HK-2 (cell line): ENCODE data around the gene ZMYND11.

ENCODE experiments used
- DNase-seq: peaks from one replicate; pipeline ENCODE4 v3.0.0-alpha.2; 2018; ENCODE audit not compliant: unreplicated experiment

Gene ZMYND11

DNA sequence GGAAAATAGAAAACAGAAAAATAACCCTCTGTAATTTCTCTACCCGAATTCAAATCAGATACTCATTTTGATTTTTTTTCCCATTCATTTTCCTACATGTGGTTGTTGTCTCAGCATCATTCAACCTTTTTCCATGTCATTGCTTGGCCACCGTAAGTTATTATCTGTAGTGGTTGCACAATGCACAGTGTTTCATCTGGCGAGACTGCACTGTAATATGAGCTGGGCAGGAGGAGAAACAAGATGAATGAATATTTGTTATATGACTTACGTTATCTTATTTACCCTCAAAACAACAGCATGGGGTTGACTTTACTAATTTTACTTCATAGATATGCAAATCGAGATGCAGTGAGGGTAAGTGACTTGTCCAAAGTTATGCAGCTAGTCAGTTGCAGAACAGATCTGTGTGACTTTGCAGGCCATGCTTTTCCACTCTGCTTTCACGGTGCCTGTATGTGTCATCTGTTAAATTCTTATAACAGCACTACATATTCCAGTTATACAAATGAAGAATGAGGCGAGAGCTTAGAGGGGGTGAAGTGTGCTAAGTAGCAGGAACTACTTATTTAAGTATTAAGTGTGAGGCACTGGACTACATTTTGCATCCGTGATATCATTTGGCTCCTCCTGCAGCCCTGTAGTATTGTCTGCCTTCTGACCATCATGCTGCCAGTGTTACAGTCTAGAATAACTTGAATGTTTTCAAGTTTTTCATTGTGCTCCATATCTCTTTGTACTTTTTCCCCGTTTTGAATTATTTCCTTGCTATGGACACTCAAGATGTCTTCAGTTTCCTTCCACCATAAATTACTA is 56.7 kb downstream of the ZMYND11 start:
- DNase-seq: no peak

DNA sequence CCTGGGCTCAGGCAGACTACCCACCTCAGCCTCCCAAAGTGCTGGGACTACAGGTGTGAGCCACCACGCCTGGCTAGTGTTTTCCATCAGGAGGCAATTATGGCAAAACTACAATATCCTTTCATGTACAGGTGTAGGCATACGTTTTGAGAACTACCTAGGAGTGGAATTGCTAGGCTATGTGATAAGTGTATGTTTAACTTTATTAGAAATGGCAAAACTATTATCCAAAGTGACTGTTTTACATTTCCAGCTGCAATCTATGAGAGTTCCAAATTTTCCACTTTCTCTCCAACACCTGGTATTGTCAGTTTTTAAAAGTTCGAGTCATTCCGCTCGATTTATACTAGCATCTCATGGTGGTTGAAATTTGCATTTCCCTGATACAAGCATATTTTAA is 59.0 kb downstream of the ZMYND11 start:
- no peak for DNase-seq

DNA sequence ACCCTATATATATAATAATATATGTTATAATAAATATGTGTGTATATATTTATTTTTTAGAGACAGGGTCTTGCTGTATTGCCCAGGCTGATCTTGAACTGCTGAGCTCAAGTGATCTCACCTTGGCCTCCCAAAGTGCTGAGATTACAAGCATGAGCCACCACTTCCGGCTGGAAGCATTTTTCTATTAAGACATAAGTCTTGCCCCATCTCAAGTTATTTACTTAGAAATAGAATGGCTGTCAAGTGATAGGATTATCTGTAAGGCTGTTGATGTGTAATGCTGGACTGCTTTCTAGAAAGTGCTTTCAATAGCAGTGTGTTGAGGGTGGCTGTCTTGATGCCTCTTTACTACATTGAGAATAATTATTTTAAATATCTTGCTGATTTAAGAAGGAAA is 65.2 kb downstream of the ZMYND11 start:
- no peak for DNase-seq

DNA sequence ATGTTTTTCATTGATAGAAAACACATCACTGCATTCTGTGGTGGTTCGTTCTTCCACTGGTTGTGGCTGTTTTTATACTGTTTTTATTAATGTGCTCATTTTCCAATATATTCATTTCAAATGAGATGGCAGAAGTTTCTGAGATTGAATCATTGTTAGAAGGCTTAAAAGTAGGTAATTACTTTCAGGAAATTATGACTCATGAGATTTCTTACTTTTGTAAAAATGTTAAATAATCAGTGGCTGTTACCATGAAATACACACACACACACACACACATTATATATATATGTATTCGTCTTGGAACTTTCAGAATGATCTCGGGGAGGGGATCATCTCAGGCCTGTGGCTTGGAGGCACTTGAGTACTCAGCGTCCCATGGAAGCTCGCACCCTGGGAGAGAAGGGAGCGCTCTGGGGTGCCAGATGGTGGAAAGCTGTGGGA is 66.1 kb downstream of the ZMYND11 start:
- DNase-seq: no peak

DNA sequence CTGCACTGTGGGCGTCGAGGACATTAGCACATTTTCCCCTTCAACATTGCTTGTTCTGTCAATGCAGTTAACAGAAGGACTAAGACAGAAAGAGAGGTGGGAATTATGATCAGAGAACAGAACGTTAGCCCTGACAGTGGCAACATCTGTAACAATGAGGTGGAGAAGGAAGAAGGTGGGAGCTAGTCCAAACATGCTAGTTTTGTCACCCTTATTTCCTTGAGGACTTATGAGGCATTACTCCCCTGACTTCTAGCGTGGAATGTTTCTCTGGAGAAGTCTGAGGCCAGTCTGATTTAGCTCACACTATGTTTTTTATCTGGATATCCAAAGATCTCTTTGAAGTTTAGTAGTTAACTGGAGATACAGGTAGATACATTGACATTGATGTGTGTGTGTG is 73.4 kb downstream of the ZMYND11 start:
- no peak for DNase-seq

DNA sequence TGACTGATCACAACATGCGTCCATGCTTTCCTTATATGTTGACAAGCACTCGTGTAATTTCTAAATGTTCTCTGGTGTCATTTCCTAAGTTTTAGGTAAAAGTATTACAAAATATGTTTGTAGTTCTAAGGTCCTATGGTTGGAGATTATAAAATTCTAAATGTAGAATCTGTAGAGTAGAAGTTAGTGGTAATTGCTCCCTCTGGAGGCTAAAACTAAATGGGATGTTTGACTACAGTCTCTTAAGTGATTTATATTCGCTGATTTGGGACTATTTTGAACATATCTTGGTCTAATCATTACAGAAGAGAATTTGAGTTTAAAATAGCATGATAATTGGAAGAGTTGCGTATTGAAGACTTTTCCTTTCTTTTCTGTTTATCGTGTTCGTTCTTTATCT is 74.1 kb downstream of the ZMYND11 start:
- DNase-seq: no peak

DNA sequence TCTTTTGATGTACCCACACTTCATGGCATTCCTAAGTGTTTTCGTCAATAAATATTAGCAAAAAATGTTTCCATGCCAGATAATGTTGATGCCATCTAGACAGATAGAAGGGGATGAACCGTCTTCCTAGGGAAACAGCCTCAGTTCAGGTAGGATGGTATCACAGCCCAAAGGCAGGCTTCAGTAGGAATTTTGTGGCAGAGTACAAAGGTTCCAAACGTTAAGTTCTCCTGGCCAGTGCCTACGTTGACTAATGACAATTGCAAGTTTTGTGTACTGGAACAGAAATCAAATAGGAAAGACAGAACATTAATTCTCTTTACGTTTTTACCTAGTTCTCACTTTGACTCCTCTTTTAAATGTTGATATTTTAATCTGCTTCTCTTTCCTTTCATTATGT is 75.0 kb downstream of the ZMYND11 start:
- no peak for DNase-seq

DNA sequence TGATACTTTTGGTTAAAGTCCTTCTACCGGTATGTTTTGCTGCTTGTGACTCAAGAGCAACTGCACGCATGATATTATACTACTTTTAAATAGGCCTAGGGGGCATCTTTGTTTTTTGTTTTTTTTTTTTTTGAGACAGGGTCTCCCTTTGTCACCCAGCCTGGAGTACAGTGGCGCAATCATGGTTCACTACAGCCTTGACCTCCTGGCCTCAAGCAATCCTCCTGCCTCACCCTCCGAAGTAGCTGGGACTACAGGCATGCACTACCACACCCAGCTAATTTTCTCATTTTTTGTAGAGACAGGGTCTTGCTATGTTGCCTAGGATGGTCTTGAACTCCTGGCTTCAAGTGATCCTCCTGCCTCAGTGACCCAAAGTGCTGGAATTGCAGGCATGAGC is 80.2 kb downstream of the ZMYND11 start:
- DNase-seq: no peak

DNA sequence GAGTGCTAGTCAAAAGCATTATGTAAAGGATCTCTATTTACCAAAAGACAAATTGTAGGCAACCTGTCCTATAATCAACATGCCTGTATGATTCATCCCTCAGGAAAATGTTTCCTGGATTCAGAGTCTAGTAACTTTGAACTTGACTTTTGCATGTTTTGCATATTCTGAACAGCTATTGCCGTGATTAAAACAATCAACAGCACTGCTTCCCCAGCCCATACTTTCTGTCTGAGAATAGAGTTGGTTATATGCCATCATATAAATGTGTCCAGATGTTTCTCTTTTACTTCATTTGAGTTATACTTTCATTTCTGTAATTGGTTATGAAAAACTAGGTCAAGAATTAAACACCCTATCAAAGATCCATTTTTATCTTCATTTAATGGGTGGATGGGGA is 83.5 kb downstream of the ZMYND11 start:
- no peak for DNase-seq

DNA sequence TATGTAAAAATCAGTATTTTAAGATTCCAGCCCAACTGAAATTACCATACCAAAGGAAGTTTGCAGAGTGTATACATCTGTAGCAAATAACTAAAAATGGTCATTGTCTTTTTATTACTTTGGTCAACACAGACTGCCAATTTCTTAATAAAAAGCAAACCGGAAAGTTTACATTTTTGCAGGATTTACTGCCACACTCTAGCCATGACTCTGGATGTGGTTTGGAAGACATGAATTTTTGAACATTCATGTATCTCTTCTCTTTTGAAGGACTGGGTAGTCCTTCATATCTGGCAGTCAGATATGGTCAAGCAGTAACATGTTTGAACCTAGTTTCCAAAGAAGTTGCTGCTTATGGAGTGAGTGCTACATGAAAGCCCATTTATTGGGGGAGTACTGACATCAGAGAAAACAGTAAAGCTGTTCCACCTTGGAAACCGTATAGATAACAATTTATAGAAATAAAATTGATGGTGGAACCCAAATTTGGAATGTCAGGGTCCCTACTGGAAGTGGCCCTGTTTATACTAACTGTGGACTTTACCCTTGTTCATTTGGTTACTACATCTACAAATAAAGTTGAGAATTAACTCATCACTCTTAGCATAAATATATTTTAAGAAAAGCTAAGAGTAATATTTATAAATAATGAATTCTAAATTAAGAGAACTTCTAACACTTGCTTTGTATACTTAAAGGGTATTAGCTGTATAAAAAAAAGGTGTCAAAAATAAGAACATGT is 84.6 kb downstream of the ZMYND11 start:
- DNase-seq: no peak

DNA sequence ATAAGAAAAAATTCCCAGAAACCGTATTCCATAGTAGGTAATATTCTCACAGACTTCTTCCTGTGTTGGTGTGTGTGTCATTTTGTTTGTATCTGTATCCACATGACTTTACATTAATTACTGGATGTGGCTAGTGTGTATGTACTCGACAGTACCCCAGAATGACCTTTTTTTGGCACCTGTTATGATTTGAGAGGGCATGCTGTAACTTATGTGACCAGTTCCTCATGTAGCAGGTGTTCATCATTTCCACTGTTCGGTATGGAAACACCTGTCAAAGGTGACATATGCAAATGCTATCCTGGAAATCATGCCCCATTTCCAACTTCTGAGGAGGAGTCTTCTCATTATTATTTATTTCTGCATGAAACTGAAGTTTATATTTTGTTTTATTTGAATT is 89.3 kb downstream of the ZMYND11 start:
- DNase-seq: no peak

DNA sequence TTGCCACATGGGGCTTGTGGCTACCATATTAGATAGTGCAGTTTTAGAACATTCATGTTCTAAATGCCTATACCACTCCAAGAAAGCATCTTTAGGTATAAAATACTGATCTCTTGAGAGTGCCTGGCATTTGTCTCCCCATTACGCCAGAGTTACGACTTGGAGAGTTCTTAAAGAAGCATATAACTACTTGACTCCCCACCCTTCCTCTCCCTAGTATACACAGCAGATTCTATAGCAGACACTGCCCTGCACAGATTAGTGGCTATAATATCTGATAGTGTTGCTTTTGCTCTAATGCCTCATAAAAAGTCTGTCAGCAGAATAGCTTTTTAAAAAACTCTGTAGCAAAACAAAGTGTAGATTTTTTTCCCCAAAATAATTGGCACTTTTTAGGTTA is 90.8 kb downstream of the ZMYND11 start:
- no peak for DNase-seq

DNA sequence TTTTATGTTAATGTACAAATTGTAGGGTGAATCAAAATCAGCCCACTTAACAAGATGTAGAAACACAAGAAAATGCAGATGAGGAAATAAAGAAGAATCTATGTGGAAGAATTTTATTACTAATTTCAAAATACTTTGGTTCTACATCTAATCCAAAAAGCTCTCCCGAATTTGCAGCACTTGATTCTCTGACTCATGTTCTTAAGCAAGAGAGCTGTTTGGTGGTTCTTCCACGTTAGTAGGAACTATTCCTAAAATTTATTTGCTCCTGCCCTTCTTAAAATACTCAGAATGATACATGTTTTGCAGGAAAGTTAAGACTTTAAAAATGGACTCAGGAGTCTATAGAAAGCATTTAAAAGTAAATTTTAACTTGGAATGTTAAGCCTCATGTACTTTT is 91.8 kb downstream of the ZMYND11 start:
- DNase-seq: no peak

DNA sequence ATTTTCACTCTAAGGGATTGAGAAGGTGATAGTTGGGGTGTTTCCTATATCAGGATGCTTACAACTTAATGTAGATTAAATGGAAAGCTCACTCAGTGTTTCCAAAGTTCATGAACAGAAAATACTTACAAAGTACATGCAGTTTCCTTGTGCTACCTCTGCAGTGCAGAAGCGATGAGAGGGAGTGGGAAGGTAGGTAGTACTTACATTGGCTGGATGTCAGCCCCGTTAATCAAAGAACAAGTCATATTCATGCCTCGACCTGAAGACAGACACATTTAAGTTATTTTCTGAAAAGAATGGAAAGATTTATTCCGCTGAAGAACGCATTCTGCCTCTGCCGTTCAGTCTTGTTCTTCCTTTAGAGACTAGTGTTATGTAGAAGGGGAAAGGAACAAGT is 93.1 kb downstream of the ZMYND11 start:
- DNase-seq: no peak

DNA sequence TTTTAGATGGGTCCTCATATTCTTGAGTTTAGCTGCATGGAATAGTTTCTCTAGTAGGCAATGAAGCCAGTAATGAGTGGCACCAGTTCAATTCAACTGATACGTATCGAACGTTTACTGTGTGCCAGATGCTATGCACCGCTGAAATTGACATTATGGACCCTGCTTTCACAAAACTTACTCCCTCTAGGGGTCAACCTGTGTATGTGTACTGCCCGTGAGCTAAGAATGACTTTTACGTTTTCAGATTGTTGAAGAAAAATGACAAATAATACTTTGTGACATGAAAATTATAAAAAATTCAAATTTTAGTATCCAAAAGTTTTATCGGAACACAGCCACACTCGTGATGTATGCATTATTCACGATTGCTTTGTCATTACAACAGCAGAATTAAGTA is 95.5 kb downstream of the ZMYND11 start:
- DNase-seq: no peak

DNA sequence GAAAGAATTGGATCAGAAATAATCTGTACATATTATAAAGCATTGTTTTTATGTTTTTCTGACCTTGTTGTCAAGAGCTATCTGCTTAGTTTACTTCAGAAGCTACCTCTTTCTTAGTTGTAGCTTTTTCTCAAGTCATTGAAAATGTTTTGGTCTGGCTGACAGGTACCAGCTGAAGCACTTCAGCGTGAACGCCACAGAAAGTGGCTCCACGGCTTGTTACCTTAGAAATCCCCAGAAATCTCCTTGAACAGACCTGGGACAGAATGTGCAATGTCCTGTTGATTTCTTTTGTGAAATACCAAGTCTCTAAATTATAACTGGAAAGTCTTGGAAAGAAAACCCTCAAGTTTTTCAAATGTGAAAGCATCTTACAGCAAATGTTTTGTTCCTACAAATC is 96.8 kb downstream of the ZMYND11 start:
- DNase-seq: no peak

DNA sequence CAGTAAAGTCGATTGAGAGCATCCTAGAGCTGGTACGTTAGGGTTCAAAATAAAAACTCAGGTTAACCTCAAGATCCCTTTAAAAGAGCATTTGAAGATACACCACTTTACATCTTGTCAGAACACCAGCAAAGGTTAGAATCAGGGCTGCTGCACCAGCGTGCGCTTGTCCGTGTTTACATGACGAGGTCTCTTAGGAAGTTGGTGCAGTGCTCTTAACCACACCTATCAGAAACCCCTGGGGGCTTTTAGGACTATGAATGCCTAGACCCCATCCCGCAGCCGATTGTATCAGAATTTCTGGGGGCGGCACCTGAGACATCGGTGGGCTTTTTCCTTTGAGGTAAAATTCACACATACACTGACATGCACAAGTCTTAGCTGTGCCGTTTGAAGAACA is 97.6 kb downstream of the ZMYND11 start:
- DNase-seq: no peak

DNA sequence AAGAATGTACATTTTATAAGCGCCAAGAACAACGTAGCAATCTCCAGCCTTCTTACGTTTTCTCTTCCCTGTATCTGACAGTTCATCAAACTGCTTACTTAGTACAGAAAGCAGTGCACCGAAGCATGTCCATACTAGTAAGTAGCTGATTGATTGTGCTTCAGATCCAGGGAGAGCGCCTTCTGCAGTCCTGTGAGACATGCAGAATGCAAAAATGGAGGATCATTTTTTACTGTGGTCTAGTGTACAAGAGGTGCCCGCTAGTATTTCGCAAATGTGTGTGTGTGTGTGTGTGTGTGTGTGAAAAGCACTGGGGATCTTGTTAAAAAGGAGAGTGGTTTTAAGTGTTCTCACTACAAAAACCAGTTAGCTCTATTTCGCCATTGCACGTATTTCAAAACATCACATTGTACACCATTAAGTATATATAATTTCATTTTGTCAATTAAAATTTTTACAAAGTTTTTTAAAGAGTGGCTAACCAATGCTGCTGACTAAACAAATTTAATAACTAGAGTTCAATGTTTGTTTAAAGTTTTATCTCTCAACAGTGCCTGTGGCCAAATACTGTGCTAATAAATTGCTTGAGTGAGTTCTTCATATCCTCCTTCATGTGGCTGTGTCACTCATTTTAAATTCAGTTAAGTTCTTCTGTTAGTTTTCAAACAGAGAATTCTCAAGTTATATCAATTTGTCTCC is 99.6 kb downstream of the ZMYND11 start:
- DNase-seq: no peak

DNA sequence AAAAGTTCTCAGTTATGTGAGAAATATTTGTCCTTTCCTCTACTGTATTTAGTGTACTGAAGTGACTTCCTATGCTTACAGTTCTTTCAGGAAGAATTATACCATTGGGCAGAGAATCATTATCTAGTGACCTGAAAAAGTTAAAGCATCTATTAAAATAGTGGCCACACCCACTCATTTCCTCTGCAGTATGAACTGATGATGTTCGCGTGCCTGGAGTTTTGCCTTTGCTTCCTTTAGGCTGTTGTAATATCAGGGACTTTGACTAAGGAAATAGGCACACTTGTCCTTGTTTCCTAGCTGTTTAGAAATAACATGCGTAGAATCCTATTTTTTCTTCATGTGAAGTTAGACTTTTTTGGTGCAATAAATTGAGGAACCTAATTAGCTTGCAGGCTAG is 100.7 kb downstream of the ZMYND11 start:
- no peak for DNase-seq

DNA sequence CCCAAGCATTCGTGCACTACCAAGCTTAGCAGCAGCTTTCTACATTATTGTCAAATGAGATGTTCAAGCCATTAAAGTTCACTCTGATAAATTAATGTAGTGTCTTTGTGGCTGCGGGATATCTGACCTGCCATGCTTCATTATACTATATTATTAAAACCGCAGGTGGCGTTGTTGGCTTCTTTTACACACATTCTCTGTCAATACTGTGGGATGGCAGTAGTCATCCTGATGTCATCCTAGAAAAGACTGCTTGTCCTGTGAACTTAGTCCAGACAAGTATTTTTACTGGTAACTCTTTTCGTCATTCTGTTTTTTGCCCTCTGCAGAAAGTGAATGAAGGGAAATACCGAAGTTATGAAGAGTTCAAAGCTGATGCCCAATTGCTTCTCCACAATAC is 103.9 kb downstream of the ZMYND11 start:
- DNase-seq: no peak

DNA sequence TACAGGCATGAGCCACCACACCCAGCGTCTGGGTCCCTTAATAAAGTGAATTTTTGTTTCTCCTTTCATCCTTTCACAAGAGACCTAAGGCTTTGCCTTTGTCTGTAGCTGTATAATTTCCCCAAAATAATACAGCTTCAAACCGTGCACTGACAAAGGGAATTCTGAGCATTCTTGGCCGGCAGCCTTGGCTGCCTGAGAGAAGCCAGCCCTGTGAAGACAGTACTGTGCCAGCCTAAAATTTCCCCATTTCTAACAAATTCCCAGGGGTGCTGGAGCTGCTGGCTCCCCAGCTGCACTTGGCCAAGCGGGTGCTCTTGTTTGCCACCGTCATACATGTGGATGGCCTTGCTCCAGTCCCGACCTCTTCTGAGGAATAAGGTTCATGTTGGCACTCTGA is 106.2 kb downstream of the ZMYND11 start:
- no peak for DNase-seq

DNA sequence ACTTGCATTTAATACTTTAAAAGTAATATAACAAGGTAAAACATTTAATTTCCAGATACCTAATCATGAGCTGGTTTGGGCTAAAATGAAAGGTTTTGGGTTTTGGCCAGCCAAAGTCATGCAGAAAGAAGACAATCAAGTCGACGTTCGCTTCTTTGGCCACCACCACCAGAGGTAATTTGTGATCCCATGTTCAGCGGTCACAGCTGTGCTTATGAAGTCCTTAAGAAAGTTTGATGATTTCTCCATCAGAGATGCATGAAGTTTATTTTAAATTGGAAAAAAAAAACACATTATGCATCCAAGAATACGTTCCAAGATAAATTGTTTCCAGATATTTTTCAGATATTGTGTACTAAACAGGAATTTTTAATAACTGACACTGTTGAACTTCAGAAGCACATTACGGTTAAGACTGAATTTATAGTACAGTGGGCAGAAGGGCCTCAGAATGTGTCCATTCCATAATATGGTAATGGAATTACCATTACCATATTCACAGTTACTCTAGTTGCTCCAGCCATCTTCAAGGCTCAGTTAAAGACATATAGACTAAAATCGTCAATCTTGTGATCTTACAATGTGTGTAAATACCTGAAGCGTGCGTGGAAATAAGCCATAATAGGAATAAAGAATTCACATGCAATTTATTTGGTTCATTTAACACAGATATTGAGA is 106.8 kb downstream of the ZMYND11 start:
- no peak for DNase-seq
